H9 (cell line): ENCODE data around the gene DNAJC5. TPM values are rescaled to one million over a fixed set of nuclear protein-coding genes. Genes with fewer than 3 reads are reported as not detected.

ENCODE experiments used
- DNase-seq: peaks from one replicate; pipeline ENCODE4 v3.0.0-alpha.2; 2017
- H2AFZ ChIP-seq: one replicate; pipeline ENCODE4 v1.6.1; 2013; ENCODE audit warnings: mild to moderate bottlenecking, low read length, control low read depth, moderate library complexity
- H2AK5ac ChIP-seq: 2 replicates; pipeline ENCODE4 v1.6.1; 2013; ENCODE audit warnings: low read length, control low read depth, mixed read lengths; ENCODE audit not compliant: insufficient read length
- H2BK120ac ChIP-seq: one replicate; pipeline ENCODE4 v1.6.1; 2013; ENCODE audit warnings: low read depth, mild to moderate bottlenecking, low read length, control low read depth, inconsistent platforms; ENCODE audit not compliant: poor library complexity, severe bottlenecking
- H2BK12ac ChIP-seq: 2 replicates; pipeline ENCODE4 v1.6.1; 2013; ENCODE audit warnings: low read length, control low read depth, mixed read lengths, low read depth; ENCODE audit not compliant: insufficient read length
- H2BK15ac ChIP-seq: 2 replicates; pipeline ENCODE4 v1.6.1; 2013; ENCODE audit warnings: low read depth, low read length, control low read depth
- H2BK20ac ChIP-seq: one replicate; pipeline ENCODE4 v1.6.1; 2013; ENCODE audit warnings: low read depth, mild to moderate bottlenecking, low read length, control low read depth, inconsistent platforms; ENCODE audit not compliant: poor library complexity, severe bottlenecking
- H2BK5ac ChIP-seq: 2 replicates; pipeline ENCODE4 v1.6.1; 2013; ENCODE audit warnings: low read length, control low read depth, mixed read lengths; ENCODE audit not compliant: insufficient read length
- H3K14ac ChIP-seq: 2 replicates; pipeline ENCODE4 v1.6.1; 2013; ENCODE audit warnings: low read length, control low read depth; ENCODE audit not compliant: insufficient read depth
- H3K18ac ChIP-seq: 2 replicates; pipeline ENCODE4 v1.6.1; 2013; ENCODE audit warnings: low read depth, mild to moderate bottlenecking, mixed read lengths, low read length, control low read depth; ENCODE audit not compliant: insufficient read length
- H3K23ac ChIP-seq: 2 replicates; pipeline ENCODE4 v1.6.1; 2013; ENCODE audit warnings: low read length, control low read depth, mixed read lengths, low read depth; ENCODE audit not compliant: insufficient read length
- H3K23me2 ChIP-seq: 2 replicates; pipeline ENCODE4 v1.6.1; 2013; ENCODE audit warnings: low read depth, mild to moderate bottlenecking, mixed read lengths, low read length, control low read depth; ENCODE audit not compliant: insufficient read length, poor library complexity, severe bottlenecking
- H3K27ac ChIP-seq: 2 replicates; pipeline ENCODE4 v1.5.1; 2013; ENCODE audit warnings: low read length, control low read depth, mixed read lengths, low read depth; ENCODE audit not compliant: insufficient read length
- H3K27me3 ChIP-seq: 2 replicates; pipeline ENCODE4 v1.6.1; 2013; ENCODE audit warnings: low read length, control low read depth, inconsistent platforms; ENCODE audit not compliant: insufficient read depth
- H3K4ac ChIP-seq: 2 replicates; pipeline ENCODE4 v1.6.1; 2013; ENCODE audit warnings: low read depth, mild to moderate bottlenecking, control low read depth, inconsistent platforms, low read length, moderate library complexity
- H3K4me1 ChIP-seq: 2 replicates; pipeline ENCODE4 v1.6.1; 2013; ENCODE audit warnings: low read length, control low read depth, inconsistent platforms; ENCODE audit not compliant: insufficient read depth
- H3K4me2 ChIP-seq: 2 replicates; pipeline ENCODE4 v1.6.1; 2013; ENCODE audit warnings: low read length, control low read depth, mixed read lengths; ENCODE audit not compliant: insufficient read length, insufficient read depth
- H3K56ac ChIP-seq: 2 replicates; pipeline ENCODE4 v1.6.1; 2013; ENCODE audit warnings: low read depth, mild to moderate bottlenecking, mixed read lengths, low read length, control low read depth; ENCODE audit not compliant: insufficient read length
- H3K79me1 ChIP-seq: 2 replicates; pipeline ENCODE4 v1.6.1; 2013; ENCODE audit warnings: low read depth, mild to moderate bottlenecking, moderate library complexity, low read length, control low read depth, inconsistent platforms; ENCODE audit not compliant: insufficient read depth, poor library complexity, severe bottlenecking
- H3K79me2 ChIP-seq: 2 replicates; pipeline ENCODE4 v1.6.1; 2013; ENCODE audit warnings: low read length, control low read depth, inconsistent platforms; ENCODE audit not compliant: insufficient read depth
- H3K9ac ChIP-seq: 2 replicates; pipeline ENCODE4 v1.6.1; 2013; ENCODE audit warnings: low read length, control low read depth, mixed read lengths; ENCODE audit not compliant: insufficient read length; ENCODE audit errors: extremely low read depth
- H3K9me3 ChIP-seq: one replicate; pipeline ENCODE4 v1.6.1; 2013; ENCODE audit warnings: low read depth, low read length, inconsistent platforms; ENCODE audit not compliant: control insufficient read depth
- H3T11ph ChIP-seq: one replicate; pipeline ENCODE4 v1.6.1; 2013; ENCODE audit warnings: mild to moderate bottlenecking, low read length, control low read depth, inconsistent platforms
- H4K20me1 ChIP-seq: one replicate; pipeline ENCODE4 v1.6.1; 2013; ENCODE audit not compliant: control insufficient read depth, insufficient read length, insufficient read depth
- H4K5ac ChIP-seq: 2 replicates; pipeline ENCODE4 v1.6.1; 2013; ENCODE audit warnings: low read depth, mild to moderate bottlenecking, mixed read lengths, low read length, control low read depth; ENCODE audit not compliant: insufficient read length
- H4K8ac ChIP-seq: replicated peaks from 2 replicates; pipeline ENCODE4 v1.6.1; 2013; ENCODE audit warnings: low read length, control low read depth, mixed read lengths, low read depth; ENCODE audit not compliant: insufficient read length
- H4K91ac ChIP-seq: 2 replicates; pipeline ENCODE4 v1.6.1; 2013; ENCODE audit warnings: low read depth, mild to moderate bottlenecking, moderate library complexity, mixed read lengths, low read length, control low read depth; ENCODE audit not compliant: insufficient read length
- H3K27ac Mint-ChIP-seq, 3 experiments: 2 replicates in 2 of 3; 3 replicates in 1 of 3; pipeline ENCODE4 v1.8.0; 2020 to 2021; ENCODE audit warnings: mixed read lengths in 3 of 3, mild to moderate bottlenecking in 1 of 3, moderate library complexity in 1 of 3
- H3K27me3 Mint-ChIP-seq: 2 replicates; pipeline ENCODE4 v1.8.0; 2021; ENCODE audit warnings: low read depth, mild to moderate bottlenecking, moderate library complexity, mixed read lengths
- H3K36me3 Mint-ChIP-seq, 3 experiments: 2 replicates in 2 of 3; 3 replicates in 1 of 3; pipeline ENCODE4 v1.8.0; 2020 to 2021; ENCODE audit warnings: low read depth in 3 of 3, mixed read lengths in 3 of 3; ENCODE audit not compliant: insufficient read depth in 1 of 3
- H3K4me1 Mint-ChIP-seq, 2 experiments: 2 replicates each; pipeline ENCODE4 v1.8.0; 2020; ENCODE audit warnings: mixed read lengths in 2 of 2
- H3K4me3 Mint-ChIP-seq, 2 experiments: 2 replicates in 1 of 2; 3 replicates in 1 of 2; pipeline ENCODE4 v1.8.0; 2020 to 2021; ENCODE audit warnings: mild to moderate bottlenecking in 2 of 2, mixed read lengths in 2 of 2, moderate library complexity in 1 of 2
- H3K9me3 Mint-ChIP-seq, 2 experiments: 2 replicates in 1 of 2; 3 replicates in 1 of 2; pipeline ENCODE4 v1.8.0; 2020; ENCODE audit warnings: mild to moderate bottlenecking in 2 of 2, mixed read lengths in 2 of 2, moderate library complexity in 1 of 2
- CTCF ChIP-seq: fragments of 200-600 bp; sonication (generic); conservative IDR thresholded peaks from 3 replicates; pipeline ENCODE4 v1.8.0; 2021; ENCODE audit warnings: antibody characterized with exemption, mild to moderate bottlenecking
- WGBS: extraction: QIAGEN DNeasy Blood & Tissue Kit; methylation state at CpG from one replicate; pipeline ENCODE4 v1.1.7; 2013; ENCODE audit warnings: missing lambda C conversion rate, low lambda C conversion rate, mixed read lengths; ENCODE audit not compliant: insufficient read length; ENCODE audit errors: extremely low coverage; 5-methylcytosine and 5-hydroxymethylcytosine counted together
- total RNA-seq: library from RNA; stranded (reverse); gene quantifications from 2 replicates; pipeline ENCODE4 v1.2.1, GENCODE V29; 2021

The DNAJC5 gene
- total RNA-seq, 1 experiment from 2014 or later, result 43.0 TPM

- Histone ChIP-seq H3K18ac (no peak overlapping the region), H2BK15ac (no peak overlapping the region), H3T11ph (no peak overlapping the region), H3K4ac (no peak overlapping the region), H3K4me1 (0 out of 2 replicates have a peak, but pooled peaks cover 2% of the 10 kb centered on the region), H2BK12ac (no peak overlapping the region), H3K79me1 (peaks cover 4% of the 10 kb centered on the region), H3K9me3 (no peaks in the 10 kb centered on the region), H3K9ac (no peak overlapping the region), H3K27ac (no peak overlapping the region), H4K8ac (no peak overlapping the region), H2AFZ (no peak overlapping the region), H4K91ac (no peak overlapping the region), H3K23ac (no peak overlapping the region), H2BK120ac (no peak overlapping the region), H3K14ac (no peak overlapping the region), H4K20me1 (no peaks in the 10 kb centered on the region), H2AK5ac (no peak overlapping the region), H2BK5ac (no peak overlapping the region), H3K4me2 (no peak overlapping the region), H2BK20ac (no peak overlapping the region), H3K79me2 (peaks cover 13% of the 10 kb centered on the region; the same call in 1 of the 2 replicates), H4K5ac (no peak overlapping the region), H3K27me3 (no peaks in the 10 kb centered on the region), H3K23me2 (peaks cover 6% of the 10 kb centered on the region), H3K56ac (no peak overlapping the region)
- Mint-ChIP-seq H3K9me3 (no peaks in the 10 kb centered on the region), H3K4me1 (peaks cover 14 to 15% of the 10 kb centered on the region in 2 experiments), H3K36me3 (peaks cover 0 to 5% (median 2%) of the 10 kb centered on the region in 3 experiments; a peak in 4 of 7 replicates), H3K27ac (peak overlapping the region in 2 of 3 experiments; percentile 6 to 92; a peak in 3 of 7 replicates), H3K4me3 (no peak overlapping the region), H3K27me3 (no peaks in the 10 kb centered on the region)
- no peak for TF ChIP-seq CTCF
- no peak for DNase-seq
- WGBS, result no CpG with 5 or more reads among the region's 10 CpGs
Measured at GRCh38 chr20:63898882-63899558, 4.1 kb downstream of the DNAJC5 start.
